SU-DHL-6 (cell line): ENCODE measurements around the gene PMS2.
"Not testable (repeated sequence)": the region's sequence is repeated elsewhere in the genome, so short reads cannot be mapped to it uniquely, and the experiment has no call there.

Experiments
- CTCF ChIP-seq: fragments of 200-600 bp; sonication (generic); IDR thresholded peaks from one replicate; pipeline ENCODE4 v1.5.1; 2017; ENCODE audit warnings: antibody characterized with exemption, mild to moderate bottlenecking, low read length, moderate library complexity; ENCODE audit not compliant: insufficient read depth, poor library complexity, severe bottlenecking
- EZH2phosphoT487 ChIP-seq: fragments of 200-600 bp; sonication (generic), shearing (Covaris generic); conservative IDR thresholded peaks from 2 replicates; pipeline ENCODE4 v1.6.1; 2018; ENCODE audit warnings: mild to moderate bottlenecking, antibody characterized with exemption, low read length, moderate library complexity, mixed read lengths

GRCh38 chr7:5924180-5924579 lies 84.7 kb downstream of the PMS2 start:
- not testable (repeated sequence) for TF ChIP-seq CTCF, EZH2phosphoT487
